Measurements from ENCODE around the gene WWTR1. TPM values are rescaled to one million over a fixed set of nuclear protein-coding genes. Genes with fewer than 3 reads are reported as not detected.
A peak's percentile ranks its signal among the peaks of the same experiment; 100 is the strongest.

Gene WWTR1
- total RNA-seq, 6 experiments from 2014 or later, result 41.5 to 49.7 (median 45.5) TPM

DNA sequence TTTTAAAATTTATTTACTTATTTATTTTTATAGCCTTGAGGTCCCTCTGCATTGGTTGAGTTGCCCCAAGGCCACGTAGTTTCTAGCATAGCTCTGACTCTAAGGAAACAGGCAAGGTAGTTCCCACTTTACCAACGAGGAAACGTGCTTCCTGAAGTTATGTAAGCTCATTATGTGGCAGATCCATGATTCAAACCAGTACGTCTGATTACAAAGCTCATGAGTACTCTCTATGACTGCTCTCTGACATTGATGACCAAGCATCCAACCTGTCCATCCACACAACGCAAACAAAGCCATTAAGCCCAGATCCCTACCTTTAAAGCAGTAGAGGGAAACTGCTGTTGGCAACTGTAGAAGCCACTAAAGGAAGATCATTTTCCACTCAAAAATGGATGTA, 25.6 kb downstream of the WWTR1 start:
- H3K36me3 Mint-ChIP-seq (ENCODE audit: low read depth), result peaks cover 25% of the 10 kb centered on the region
- no peaks in the 10 kb centered on the region; the same call in 1 of the 2 replicates for H3K27me3 Mint-ChIP-seq (ENCODE audit: insufficient read depth)
- H3K4me3 Mint-ChIP-seq, result no peak overlapping the region
- no peak for DNase-seq
- peaks cover 31% of the 10 kb centered on the region for H3K4me1 Mint-ChIP-seq (ENCODE audit: low read depth)
- H3K27ac Mint-ChIP-seq, result no peak overlapping the region
- H3K9me3 Mint-ChIP-seq, result no peaks in the 10 kb centered on the region
- TF ChIP-seq, protein P1, sequence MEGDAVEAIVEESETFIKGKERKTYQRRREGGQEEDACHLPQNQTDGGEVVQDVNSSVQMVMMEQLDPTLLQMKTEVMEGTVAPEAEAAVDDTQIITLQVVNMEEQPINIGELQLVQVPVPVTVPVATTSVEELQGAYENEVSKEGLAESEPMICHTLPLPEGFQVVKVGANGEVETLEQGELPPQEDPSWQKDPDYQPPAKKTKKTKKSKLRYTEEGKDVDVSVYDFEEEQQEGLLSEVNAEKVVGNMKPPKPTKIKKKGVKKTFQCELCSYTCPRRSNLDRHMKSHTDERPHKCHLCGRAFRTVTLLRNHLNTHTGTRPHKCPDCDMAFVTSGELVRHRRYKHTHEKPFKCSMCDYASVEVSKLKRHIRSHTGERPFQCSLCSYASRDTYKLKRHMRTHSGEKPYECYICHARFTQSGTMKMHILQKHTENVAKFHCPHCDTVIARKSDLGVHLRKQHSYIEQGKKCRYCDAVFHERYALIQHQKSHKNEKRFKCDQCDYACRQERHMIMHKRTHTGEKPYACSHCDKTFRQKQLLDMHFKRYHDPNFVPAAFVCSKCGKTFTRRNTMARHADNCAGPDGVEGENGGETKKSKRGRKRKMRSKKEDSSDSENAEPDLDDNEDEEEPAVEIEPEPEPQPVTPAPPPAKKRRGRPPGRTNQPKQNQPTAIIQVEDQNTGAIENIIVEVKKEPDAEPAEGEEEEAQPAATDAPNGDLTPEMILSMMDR (IDR thresholded peaks at IDR 0.05), result no peak

DNA sequence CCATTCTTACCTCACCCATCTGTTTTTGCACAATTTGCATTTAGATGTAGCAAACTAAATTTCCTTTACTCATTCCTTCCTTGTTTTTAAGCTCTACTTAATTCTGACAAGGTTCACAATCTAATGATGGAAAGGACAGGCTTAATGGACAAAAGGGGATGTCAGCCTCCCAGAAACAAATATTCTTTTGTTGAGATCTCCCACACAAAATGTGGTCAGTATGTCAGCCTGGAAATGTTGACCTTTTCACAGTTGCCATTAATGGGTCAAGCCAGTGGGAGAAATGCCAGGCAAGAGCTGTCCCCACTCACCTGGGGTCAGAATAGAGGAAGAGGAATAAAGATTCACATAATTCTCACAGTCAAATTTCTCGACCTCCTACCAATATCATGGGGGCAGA, 27.0 kb downstream of the WWTR1 start:
- Mint-ChIP-seq H3K36me3 (ENCODE audit: low read depth) (peaks cover 27% of the 10 kb centered on the region), H3K9me3 (no peaks in the 10 kb centered on the region), H3K4me3 (no peak overlapping the region), H3K27ac (no peak overlapping the region), H3K4me1 (ENCODE audit: low read depth) (peaks cover 45% of the 10 kb centered on the region), H3K27me3 (ENCODE audit: insufficient read depth) (no peaks in the 10 kb centered on the region; the same call in 1 of the 2 replicates)
- DNase-seq, result no peak
- TF ChIP-seq, protein P1 (IDR thresholded peaks at IDR 0.05), result no peak

DNA sequence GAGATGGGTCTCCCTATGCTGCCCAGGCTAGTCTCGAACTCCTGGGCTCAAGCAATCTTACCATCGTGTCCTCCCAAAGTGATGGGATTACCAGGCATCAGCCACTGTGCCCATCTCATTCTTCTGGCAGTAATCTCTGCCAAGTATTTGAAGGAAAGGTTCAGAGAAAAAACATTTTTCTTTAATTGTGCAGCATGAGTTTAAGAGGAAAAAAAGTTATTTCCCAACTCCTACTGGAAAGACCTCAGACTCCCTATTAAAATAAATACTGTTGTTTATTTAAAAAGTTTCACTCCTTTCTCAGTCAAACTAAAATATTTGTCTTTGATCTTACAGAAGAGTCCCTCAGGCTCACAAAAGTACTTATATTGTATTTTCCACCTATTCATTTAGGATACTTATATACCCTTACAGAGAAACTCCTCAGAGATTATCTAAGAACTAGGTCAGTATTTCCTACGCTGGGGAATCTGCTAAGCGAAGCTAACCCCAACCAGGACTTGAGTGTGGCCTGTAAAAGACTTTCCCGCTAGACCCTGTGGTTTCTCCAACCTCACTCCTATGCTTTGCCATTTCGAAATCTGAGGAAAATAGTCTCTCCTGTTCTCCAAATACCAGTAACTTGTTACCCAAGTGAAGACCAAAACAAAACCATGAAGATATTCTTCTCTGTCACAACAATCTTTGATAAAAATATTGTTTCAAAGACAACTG, 28.7 kb downstream of the WWTR1 start:
- no peak for DNase-seq
- Mint-ChIP-seq H3K9me3 (no peaks in the 10 kb centered on the region), H3K27ac (no peak overlapping the region), H3K36me3 (ENCODE audit: low read depth) (peaks cover 25% of the 10 kb centered on the region), H3K4me3 (no peak overlapping the region), H3K4me1 (ENCODE audit: low read depth) (peaks cover 45% of the 10 kb centered on the region), H3K27me3 (ENCODE audit: insufficient read depth) (no peaks in the 10 kb centered on the region; the same call in 1 of the 2 replicates)
- TF ChIP-seq, protein P1 (IDR thresholded peaks at IDR 0.05), result no peak

DNA sequence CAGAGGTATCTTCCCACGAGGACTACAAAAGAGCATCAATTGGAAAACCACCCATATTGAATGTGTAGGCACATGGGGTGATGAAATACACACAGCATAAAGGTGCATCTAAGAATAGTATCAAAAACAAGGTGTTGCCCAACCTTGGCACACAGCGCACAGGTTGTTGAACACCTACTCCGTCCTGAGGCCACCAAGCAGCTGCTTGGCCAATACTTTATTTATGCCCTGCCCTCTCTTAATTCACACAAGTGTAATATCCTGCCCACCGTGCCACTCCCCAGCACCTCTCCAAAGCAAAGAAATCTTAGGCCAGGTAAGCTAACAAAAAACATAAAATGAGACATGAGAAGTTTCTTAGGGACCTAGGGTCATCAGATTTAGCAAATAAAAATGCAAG, 31.2 kb downstream of the WWTR1 start:
- H3K36me3 Mint-ChIP-seq (ENCODE audit: low read depth), result peaks cover 14% of the 10 kb centered on the region
- no peaks in the 10 kb centered on the region for H3K9me3 Mint-ChIP-seq
- H3K27ac Mint-ChIP-seq, result no peak overlapping the region; the same call in 1 of the 2 replicates
- DNase-seq, result no peak
- no peaks in the 10 kb centered on the region; the same call in 1 of the 2 replicates for H3K27me3 Mint-ChIP-seq (ENCODE audit: insufficient read depth)
- TF ChIP-seq, protein P1 (IDR thresholded peaks at IDR 0.05), result no peak
- H3K4me3 Mint-ChIP-seq, result no peak overlapping the region
- peaks cover 59% of the 10 kb centered on the region for H3K4me1 Mint-ChIP-seq (ENCODE audit: low read depth)

DNA sequence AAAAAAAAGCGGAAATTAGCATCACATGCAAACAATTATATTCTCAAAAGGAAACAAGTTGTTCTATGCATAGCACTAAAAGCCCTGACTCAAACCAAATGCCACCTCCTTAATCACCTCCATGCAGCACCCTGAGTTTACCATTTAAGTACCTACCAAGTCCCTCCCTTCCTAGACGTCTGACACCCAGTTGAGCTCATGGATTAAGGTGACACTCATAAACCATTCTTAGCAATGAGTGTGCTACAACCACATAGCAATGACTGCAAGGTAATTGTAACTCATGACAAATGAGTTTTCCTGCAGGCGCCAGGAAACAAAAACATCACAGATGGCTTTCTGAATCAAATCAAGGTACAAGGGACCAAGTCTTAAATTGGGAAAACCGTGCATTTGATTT, 32.0 kb downstream of the WWTR1 start:
- peak overlapping the region; percentile 74 for H3K27ac Mint-ChIP-seq
- H3K27me3 Mint-ChIP-seq (ENCODE audit: insufficient read depth), result no peaks in the 10 kb centered on the region; the same call in 1 of the 2 replicates
- no peaks in the 10 kb centered on the region for H3K9me3 Mint-ChIP-seq
- TF ChIP-seq, protein P1 (IDR thresholded peaks at IDR 0.05), result no peak
- peak; percentile 26 for DNase-seq
- peak overlapping the region; percentile 28 for H3K4me3 Mint-ChIP-seq
- peaks cover 9% of the 10 kb centered on the region; the same call in 1 of the 2 replicates for H3K36me3 Mint-ChIP-seq (ENCODE audit: low read depth)
- peaks cover 67% of the 10 kb centered on the region for H3K4me1 Mint-ChIP-seq (ENCODE audit: low read depth)
